Glutamatergic neuron (in vitro differentiated cells): ENCODE measurements around the gene CNTFR. TPM values are rescaled to one million over a fixed set of nuclear protein-coding genes. Genes with fewer than 3 reads are reported as not detected.
A peak's percentile ranks its signal among the peaks of the same experiment; 100 is the strongest.

Experiments
- DNase-seq: peaks from one replicate; pipeline ENCODE4 v3.0.0; 2022
- H3K27ac Mint-ChIP-seq: one replicate; pipeline ENCODE4 v1.8.0; 2020; ENCODE audit warnings: mild to moderate bottlenecking, mixed read lengths, inconsistent platforms; ENCODE audit not compliant: unreplicated experiment
- H3K27me3 Mint-ChIP-seq: one replicate; pipeline ENCODE4 v1.8.0; 2020; ENCODE audit warnings: mild to moderate bottlenecking, moderate library complexity, mixed read lengths, inconsistent platforms; ENCODE audit not compliant: unreplicated experiment
- H3K36me3 Mint-ChIP-seq: one replicate; pipeline ENCODE4 v1.8.0; 2020; ENCODE audit warnings: mild to moderate bottlenecking, mixed read lengths, inconsistent platforms; ENCODE audit not compliant: unreplicated experiment
- H3K4me1 Mint-ChIP-seq: one replicate; pipeline ENCODE4 v1.8.0; 2020; ENCODE audit warnings: mild to moderate bottlenecking, low read depth, mixed read lengths, inconsistent platforms; ENCODE audit not compliant: unreplicated experiment
- H3K4me3 Mint-ChIP-seq: one replicate; pipeline ENCODE4 v1.8.0; 2020; ENCODE audit warnings: mild to moderate bottlenecking, mixed read lengths, inconsistent platforms; ENCODE audit not compliant: unreplicated experiment
- H3K9me3 Mint-ChIP-seq: one replicate; pipeline ENCODE4 v1.8.0; 2020; ENCODE audit warnings: mild to moderate bottlenecking, moderate library complexity, mixed read lengths, inconsistent platforms; ENCODE audit not compliant: unreplicated experiment
- total RNA-seq: library from RNA; stranded (reverse); fragmentation: NEBNext Ultra II Directional; extraction: Animal tissue kit (Norgen Biotek cat#: 25700); gene quantifications from one replicate; pipeline ENCODE4 v1.2.1, GENCODE V29; 2021; ENCODE audit not compliant: unreplicated experiment
- TF ChIP-seq, protein P1 (sequence below): fragments of 200-600 bp; sonication (generic); IDR thresholded peaks from one replicate; pipeline ENCODE4 v1.5.0; 2021; ENCODE audit not compliant: partially characterized antibody, unreplicated experiment

Gene CNTFR
- total RNA-seq, 1 donor from 2014 or later = 170 TPM

DNA sequence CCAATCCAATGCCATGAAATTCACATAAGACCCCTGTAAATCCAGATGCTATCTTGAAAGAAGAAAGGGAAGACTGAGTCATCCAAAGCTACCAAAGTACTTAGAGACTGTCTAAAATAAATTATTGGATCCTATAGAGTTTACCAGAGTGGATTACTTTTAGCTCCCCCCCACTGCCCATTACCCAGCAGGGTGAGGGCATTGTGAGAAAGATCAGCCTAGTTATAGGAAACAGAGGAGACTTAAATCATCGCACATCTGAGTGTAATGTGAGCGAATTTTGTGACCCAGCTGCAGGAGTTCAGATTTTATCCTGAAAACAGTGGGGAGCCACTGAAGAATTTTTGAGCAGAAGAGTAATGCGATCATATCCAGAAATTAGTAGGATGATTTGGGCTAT is 65.2 kb downstream of the CNTFR start:
- TF ChIP-seq, protein P1, sequence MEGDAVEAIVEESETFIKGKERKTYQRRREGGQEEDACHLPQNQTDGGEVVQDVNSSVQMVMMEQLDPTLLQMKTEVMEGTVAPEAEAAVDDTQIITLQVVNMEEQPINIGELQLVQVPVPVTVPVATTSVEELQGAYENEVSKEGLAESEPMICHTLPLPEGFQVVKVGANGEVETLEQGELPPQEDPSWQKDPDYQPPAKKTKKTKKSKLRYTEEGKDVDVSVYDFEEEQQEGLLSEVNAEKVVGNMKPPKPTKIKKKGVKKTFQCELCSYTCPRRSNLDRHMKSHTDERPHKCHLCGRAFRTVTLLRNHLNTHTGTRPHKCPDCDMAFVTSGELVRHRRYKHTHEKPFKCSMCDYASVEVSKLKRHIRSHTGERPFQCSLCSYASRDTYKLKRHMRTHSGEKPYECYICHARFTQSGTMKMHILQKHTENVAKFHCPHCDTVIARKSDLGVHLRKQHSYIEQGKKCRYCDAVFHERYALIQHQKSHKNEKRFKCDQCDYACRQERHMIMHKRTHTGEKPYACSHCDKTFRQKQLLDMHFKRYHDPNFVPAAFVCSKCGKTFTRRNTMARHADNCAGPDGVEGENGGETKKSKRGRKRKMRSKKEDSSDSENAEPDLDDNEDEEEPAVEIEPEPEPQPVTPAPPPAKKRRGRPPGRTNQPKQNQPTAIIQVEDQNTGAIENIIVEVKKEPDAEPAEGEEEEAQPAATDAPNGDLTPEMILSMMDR = no peak
- no peak for DNase-seq
- Mint-ChIP-seq H3K36me3 (peaks cover 5% of the 10 kb centered on the region), H3K9me3 (peaks cover 7% of the 10 kb centered on the region), H3K27ac (no peak overlapping the region), H3K27me3 (peaks cover 9% of the 10 kb centered on the region), H3K4me3 (no peak overlapping the region), H3K4me1 (peaks cover 4% of the 10 kb centered on the region)

DNA sequence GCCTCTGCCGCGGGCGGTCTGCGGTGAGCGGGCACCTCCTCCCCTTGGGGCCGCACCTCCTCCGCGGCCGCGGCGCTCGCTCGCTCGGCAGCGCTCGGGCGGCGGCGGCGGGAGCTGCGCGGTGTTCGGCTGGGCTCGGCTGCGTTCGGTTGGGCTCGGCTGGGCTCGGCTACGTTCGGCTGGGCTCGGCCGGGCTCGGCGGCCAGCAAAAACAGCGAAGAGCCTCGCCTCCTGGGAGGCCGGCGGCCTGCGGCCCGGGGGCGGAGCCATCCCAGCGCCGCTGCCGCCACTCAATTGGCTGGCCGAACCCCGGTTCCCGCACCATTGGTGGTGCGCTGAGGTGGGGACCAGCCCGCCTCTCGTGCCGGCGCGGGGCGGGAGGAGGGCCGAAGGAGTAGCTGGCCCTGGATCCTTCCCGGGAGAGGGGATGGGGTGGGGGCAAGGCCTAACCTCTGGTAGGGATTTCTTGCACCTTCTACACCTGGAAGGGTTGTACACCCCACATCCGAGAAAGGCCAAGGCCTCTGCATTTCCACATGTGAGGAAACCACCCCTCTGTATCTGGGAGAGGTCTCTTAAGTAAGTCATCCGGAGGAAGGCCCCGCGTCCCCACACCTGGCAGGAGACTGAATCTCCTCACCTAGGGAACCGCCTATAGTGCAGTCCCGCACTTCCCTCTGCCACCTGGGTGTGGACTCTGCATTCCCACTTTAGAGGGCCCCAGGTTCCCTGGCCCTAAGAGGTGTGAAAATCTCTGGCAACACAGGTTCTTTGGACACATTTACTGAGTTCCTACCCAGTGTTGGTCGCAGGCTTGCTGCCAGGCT is 66.3 kb downstream of the CNTFR start, which contains the start of gene ENHO:
Gene ENHO (minus strand): TSS at position 20 of the 827 bp plus-strand sequence. CDS start 1,295 bp downstream, outside the sequence.
- Mint-ChIP-seq H3K9me3 (peaks cover 7% of the 10 kb centered on the region), H3K27me3 (peaks cover 6% of the 10 kb centered on the region), H3K4me1 (peaks cover 5% of the 10 kb centered on the region), H3K4me3 (peak within 1 kb of the TSS; percentile 95), H3K36me3 (peaks cover 5% of the 10 kb centered on the region), H3K27ac (peak within 1 kb of the TSS; percentile 83)
- peak; percentile 93 for DNase-seq
- TF ChIP-seq, protein P1 = no peak

DNA sequence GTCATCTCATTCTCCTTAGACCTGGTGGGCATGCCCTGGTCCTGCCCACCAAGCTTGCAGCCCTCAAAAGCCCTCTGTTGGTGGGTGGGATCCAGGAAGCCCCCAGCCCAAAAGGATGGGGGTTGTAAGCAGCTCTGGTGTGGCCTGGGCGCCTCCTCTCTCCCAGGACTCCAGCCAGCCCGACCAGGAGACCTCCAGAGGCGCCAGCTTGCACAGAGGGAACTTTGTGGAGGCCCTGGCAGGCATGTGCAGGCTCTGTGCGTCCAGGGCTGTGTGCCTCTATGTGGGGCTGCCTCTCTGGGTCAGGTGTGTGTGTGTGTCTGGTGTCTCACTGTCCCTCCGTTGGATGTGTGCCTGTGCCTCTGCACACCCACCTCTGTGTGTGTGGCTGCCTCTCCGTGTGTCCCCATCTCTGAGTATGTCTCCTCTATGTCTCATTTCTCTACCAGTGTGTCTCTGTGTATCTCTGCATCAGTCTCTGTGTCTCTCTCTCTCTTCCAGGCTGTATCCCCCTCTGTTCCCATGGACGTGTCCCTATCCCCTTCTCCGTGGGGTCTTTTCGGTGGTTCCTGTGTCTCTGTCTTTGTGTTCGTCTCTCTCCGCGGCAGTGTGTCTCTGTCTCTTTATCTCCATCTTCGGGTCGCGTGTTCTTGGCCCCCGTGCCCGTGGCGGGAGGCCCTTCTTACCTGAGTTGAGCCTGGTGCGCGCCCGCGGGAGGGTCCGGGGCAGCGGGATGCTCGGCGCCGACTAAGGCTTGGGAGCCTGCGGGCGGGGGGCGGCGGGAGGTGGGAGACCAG is 67.2 kb downstream of the CNTFR start:
- peaks cover 6% of the 10 kb centered on the region for H3K27me3 Mint-ChIP-seq

DNA sequence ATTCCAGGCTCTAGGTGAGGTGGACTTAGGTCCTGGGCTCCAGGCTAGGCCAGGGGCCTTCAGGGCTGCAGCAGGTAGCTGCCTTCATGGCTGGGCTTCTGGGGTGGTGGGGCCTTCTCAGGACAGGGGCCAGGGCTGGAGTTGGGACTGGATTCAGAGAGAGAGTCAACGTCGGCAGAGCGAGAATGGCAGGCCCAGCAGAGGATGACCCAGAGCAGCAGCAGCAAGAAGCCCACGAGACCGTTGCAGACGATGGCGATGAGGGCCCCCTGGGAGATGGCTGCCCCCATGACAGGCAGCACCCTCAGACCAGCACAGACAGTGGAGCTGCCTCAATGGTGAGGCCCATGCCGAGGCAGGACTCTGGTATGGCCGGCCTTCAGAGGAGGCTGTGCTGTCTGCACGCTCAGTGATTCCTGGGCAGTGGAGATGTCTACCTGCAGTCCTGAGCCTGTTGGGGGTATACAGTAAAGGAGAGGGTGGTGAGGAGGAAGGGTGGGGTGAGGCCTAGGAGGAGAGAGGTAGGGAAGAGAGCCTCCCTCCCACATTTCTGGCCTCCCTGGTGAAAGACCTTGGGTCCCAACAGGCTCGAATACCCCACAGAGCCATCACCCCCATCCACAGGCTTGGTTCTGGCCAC is 68.0 kb downstream of the CNTFR start:
- peaks cover 6% of the 10 kb centered on the region for H3K27me3 Mint-ChIP-seq
- no peak for DNase-seq
- TF ChIP-seq, protein P1 = no peak
- H3K4me3 Mint-ChIP-seq = no peak overlapping the region
- peaks cover 7% of the 10 kb centered on the region for H3K4me1 Mint-ChIP-seq
- H3K27ac Mint-ChIP-seq = no peak overlapping the region
- peaks cover 5% of the 10 kb centered on the region for H3K9me3 Mint-ChIP-seq
- H3K36me3 Mint-ChIP-seq = peaks cover 5% of the 10 kb centered on the region

More for the DNA sequence above, 67.2 kb downstream of the CNTFR start:
- TF ChIP-seq, protein P1 = no peak
- H3K4me1 Mint-ChIP-seq = peaks cover 5% of the 10 kb centered on the region
- H3K27ac Mint-ChIP-seq = peak overlapping the region; percentile 83
- H3K36me3 Mint-ChIP-seq = peaks cover 5% of the 10 kb centered on the region
- H3K9me3 Mint-ChIP-seq = peaks cover 7% of the 10 kb centered on the region
- no peak for DNase-seq
- H3K4me3 Mint-ChIP-seq = peak overlapping the region; percentile 95
